OCI-LY7 (cell line): ENCODE data around the gene LAPTM5. TPM values are rescaled to one million over a fixed set of nuclear protein-coding genes. Genes with fewer than 3 reads are reported as not detected.

Experiments used
- BruUV-seq: library from RNA; stranded (reverse); fragments of 400-500 nt; replicated peaks from 2 replicates; lab custom pipeline; 2021; lab: Mats Ljungman, UMichigan
- CTCF ChIA-PET: fragments of 300-600 bp; sonication (Branson Sonifier 250); formaldehyde crosslinking; loops from one replicate; lab custom pipeline; 2022; ENCODE audit warnings: antibody characterized with exemption; ENCODE audit not compliant: unreplicated experiment; lab: Charles Lee
- POLR2A ChIA-PET: fragments of 300-600 bp; sonication (Branson Sonifier 250); formaldehyde crosslinking; loops from one replicate; lab custom pipeline; 2022; ENCODE audit warnings: antibody characterized with exemption; lab: Charles Lee
- DNase-seq: peaks from one replicate; pipeline ENCODE4 v3.0.0-alpha.2; 2015; ENCODE audit warnings: low spot score
- H2AFZ ChIP-seq: fragments of 200-600 bp; sonication (generic), shearing (Covaris generic); 2 replicates; pipeline ENCODE4 v1.6.1; 2014; ENCODE audit warnings: mild to moderate bottlenecking, antibody characterized with exemption, low read length, moderate library complexity
- H3K27ac ChIP-seq: fragments of 200-600 bp; sonication (generic); 2 replicates; pipeline ENCODE4 v1.5.1; 2014; ENCODE audit warnings: mixed run types, low read depth, mild to moderate bottlenecking, moderate library complexity, low read length, inconsistent platforms; ENCODE audit not compliant: poor library complexity, severe bottlenecking
- H3K36me3 ChIP-seq: fragments of 200-600 bp; sonication (generic); 2 replicates; pipeline ENCODE4 v1.6.1; 2014; ENCODE audit warnings: mild to moderate bottlenecking, antibody characterized with exemption, low read length, moderate library complexity, mixed read lengths; ENCODE audit not compliant: insufficient read depth
- H3K4me1 ChIP-seq: fragments of 200-600 bp; sonication (generic); 2 replicates; pipeline ENCODE4 v1.5.1; 2014; ENCODE audit warnings: mild to moderate bottlenecking, low read length; ENCODE audit not compliant: insufficient read depth, poor library complexity, severe bottlenecking
- H3K4me2 ChIP-seq: fragments of 200-600 bp; sonication (generic); 2 replicates; pipeline ENCODE4 v1.6.1; 2014; ENCODE audit warnings: mild to moderate bottlenecking, low read length
- H3K4me3 ChIP-seq: fragments of 200-600 bp; sonication (generic); 2 replicates; pipeline ENCODE4 v1.5.1; 2014; ENCODE audit warnings: mild to moderate bottlenecking, low read depth, low read length; ENCODE audit not compliant: poor library complexity, severe bottlenecking
- H3K79me2 ChIP-seq: fragments of 200-600 bp; sonication (generic); 2 replicates; pipeline ENCODE4 v1.6.1; 2016; ENCODE audit warnings: low read depth, mild to moderate bottlenecking, low read length, moderate library complexity, mixed read lengths; ENCODE audit not compliant: insufficient read depth
- H3K9me2 ChIP-seq: fragments of 200-600 bp; sonication (generic); 2 replicates; pipeline ENCODE4 v1.6.1; 2016; ENCODE audit warnings: mild to moderate bottlenecking, low read length, mixed read lengths; ENCODE audit not compliant: insufficient read depth
- H3K9me3 ChIP-seq: fragments of 200-600 bp; sonication (generic); 2 replicates; pipeline ENCODE4 v1.6.1; 2014; ENCODE audit warnings: mild to moderate bottlenecking, mixed run types, low read length, mixed read lengths
- H4K20me1 ChIP-seq: fragments of 200-600 bp; sonication (generic); 2 replicates; pipeline ENCODE4 v1.6.1; 2014; ENCODE audit warnings: mild to moderate bottlenecking, antibody characterized with exemption, low read length, moderate library complexity, mixed read lengths; ENCODE audit not compliant: insufficient read depth
- CTCF ChIP-seq: fragments of 200-600 bp; sonication (generic); conservative IDR thresholded peaks from 2 replicates; pipeline ENCODE4 v1.5.1; 2014; ENCODE audit warnings: mild to moderate bottlenecking, antibody characterized with exemption, low read length, moderate library complexity, mixed read lengths
- EZH2phosphoT487 ChIP-seq: fragments of 200-600 bp; sonication (generic); IDR thresholded peaks from 2 replicates; pipeline ENCODE4 v1.6.1; 2018; ENCODE audit warnings: low read depth, borderline replicate concordance, mild to moderate bottlenecking, mixed run types, antibody characterized with exemption, low read length, moderate library complexity, mixed read lengths
- intact Hi-C: fragments of 100-400 bp; cut with micrococcal nuclease; formaldehyde crosslinking; loops from one replicate; pipeline ENCODE4 v1.10.0; 2022; ENCODE audit not compliant: unreplicated experiment
- total RNA-seq, 2 experiments: library from RNA; depleted of rRNA in 1 of 2; stranded (reverse); fragments of >200 nt in 1 of 2; shearing (Covaris generic) in 1 of 2; gene quantifications; 2 replicates each; pipeline ENCODE4 v1.2.3, GENCODE V29; 2014 to 2022

The LAPTM5 gene
- total RNA-seq, 2 experiments from 2014 or later: 113 to 137 TPM

- ChIA-PET CTCF (no interaction called here), POLR2A (no interaction called here)
- Histone ChIP-seq H3K9me2 (no peaks in the 10 kb centered on the region), H3K27ac (no peak overlapping the region), H3K79me2 (no peaks in the 10 kb centered on the region), H3K9me3 (no peaks in the 10 kb centered on the region), H3K36me3 (no peaks in the 10 kb centered on the region), H3K4me1 (no peaks in the 10 kb centered on the region), H2AFZ (no peak overlapping the region), H3K4me2 (no peak overlapping the region), H4K20me1 (no peaks in the 10 kb centered on the region), H3K4me3 (no peak overlapping the region)
- intact Hi-C loops: loop anchor here (10.0 kb wide), 1 partner anchor 1326 kb away; no protein-coding TSS in a partner anchor
- DNase-seq: no peak
- BruUV-seq: no TSS peak
- TF ChIP-seq CTCF: no peak
- no peak for TF ChIP-seq EZH2phosphoT487
These were observed 56.9 kb downstream of the LAPTM5 start for GRCh38 chr1:30700528-30701257.

GRCh38 chr1:30699762-30700161 is 57.8 kb downstream of the LAPTM5 start:
- Histone ChIP-seq H3K27ac (no peak overlapping the region), H3K4me3 (no peak overlapping the region), H4K20me1 (no peaks in the 10 kb centered on the region), H3K4me1 (no peaks in the 10 kb centered on the region), H2AFZ (no peak overlapping the region), H3K9me2 (no peaks in the 10 kb centered on the region), H3K36me3 (no peaks in the 10 kb centered on the region), H3K79me2 (no peaks in the 10 kb centered on the region), H3K4me2 (no peak overlapping the region), H3K9me3 (no peaks in the 10 kb centered on the region)
- intact Hi-C loops: loop anchor here (10.0 kb wide), 1 partner anchor 1325 kb away; no protein-coding TSS in a partner anchor
- ChIA-PET POLR2A (no interaction called here), CTCF (no interaction called here)
- no TSS peak for BruUV-seq
- no peak for TF ChIP-seq CTCF
- TF ChIP-seq EZH2phosphoT487: no peak
- no peak for DNase-seq

GRCh38 chr1:30698401-30698981 is 59.1 kb downstream of the LAPTM5 start:
- H3K4me1 ChIP-seq: no peaks in the 10 kb centered on the region
- H3K4me2 ChIP-seq: no peak overlapping the region
- CTCF ChIA-PET: no interaction called here
- H3K9me3 ChIP-seq: no peaks in the 10 kb centered on the region
- no peaks in the 10 kb centered on the region for H3K36me3 ChIP-seq
- intact Hi-C loops: no loop called here
- no TSS peak for BruUV-seq
- H2AFZ ChIP-seq: no peak overlapping the region
- no peaks in the 10 kb centered on the region for H4K20me1 ChIP-seq
- no peak overlapping the region for H3K27ac ChIP-seq
- no peaks in the 10 kb centered on the region for H3K79me2 ChIP-seq
- no peak for DNase-seq
- POLR2A ChIA-PET: no interaction called here
- no peak overlapping the region for H3K4me3 ChIP-seq
- TF ChIP-seq CTCF (no peak), EZH2phosphoT487 (no peak)
- no peaks in the 10 kb centered on the region for H3K9me2 ChIP-seq
